Endothelial cell of umbilical vein (primary cell): Measurements from ENCODE around the gene SLC39A3. TPM values are rescaled to one million over a fixed set of nuclear protein-coding genes. Genes with fewer than 3 reads are reported as not detected.

ENCODE experiments used
- BruUV-seq: library from RNA; stranded (reverse); fragments of 400-500 nt; replicated peaks from 2 replicates; lab custom pipeline; 2021; lab: Mats Ljungman, UMichigan
- CTCF ChIA-PET: fragments of 300-600, 350-600 bp; sonication (Branson Sonifier 250); formaldehyde crosslinking; loops from one replicate; lab custom pipeline; 2021; ENCODE audit warnings: antibody characterized with exemption, inconsistent platforms; lab: Charles Lee
- POLR2A ChIA-PET: fragments of 300-600, 350-600 bp; sonication (Branson Sonifier 250); formaldehyde crosslinking; loops from one replicate; lab custom pipeline; 2021; ENCODE audit warnings: antibody characterized with exemption, inconsistent platforms; lab: Charles Lee
- DNase-seq: peaks from one replicate; pipeline ENCODE4 v3.0.0-alpha.2; 2011; ENCODE audit warnings: low read depth, low spot score
- FAIRE-seq: peaks from 2 replicates; lab custom pipeline; 2011; peaks lifted over from hg19 to GRCh38; lab: Jason Lieb, UNC
- H2AFZ ChIP-seq: 2 replicates; pipeline ENCODE4 v1.6.0; 2012; ENCODE audit warnings: low read depth, low read length, control low read depth, inconsistent platforms
- H3K27ac ChIP-seq: 2 replicates; pipeline ENCODE4 v1.5.1; 2011; ENCODE audit warnings: low read depth, mild to moderate bottlenecking, control low read depth, low read length, moderate library complexity; ENCODE audit not compliant: insufficient read depth
- H3K27me3 ChIP-seq, 2 experiments: 2 replicates each; pipeline versions ENCODE4 v1.6.0 to v1.6.1; 2011; ENCODE audit warnings: low read length in 2 of 2, mixed read lengths in 1 of 2; ENCODE audit not compliant: control insufficient read depth in 2 of 2, insufficient read depth in 2 of 2
- H3K36me3 ChIP-seq, 2 experiments: 2 replicates in 1 of 2; 3 replicates in 1 of 2; pipeline ENCODE4 v1.5.1; 2011; ENCODE audit warnings: low read length in 2 of 2, mild to moderate bottlenecking in 1 of 2, moderate library complexity in 1 of 2; ENCODE audit not compliant: control insufficient read depth in 2 of 2, insufficient read depth in 2 of 2; ENCODE audit errors: extremely low read depth in 1 of 2
- H3K4me1 ChIP-seq: 3 replicates; pipeline ENCODE4 v1.5.1; 2011; ENCODE audit warnings: mild to moderate bottlenecking, low read length; ENCODE audit not compliant: control insufficient read depth, insufficient read depth; ENCODE audit errors: extremely low read depth
- H3K4me2 ChIP-seq: 2 replicates; pipeline ENCODE4 v1.6.1; 2011; ENCODE audit warnings: low read length, control low read depth, mixed read lengths; ENCODE audit not compliant: insufficient read depth
- H3K4me3 ChIP-seq, 3 experiments: fragments of 200-600 bp in 1 of 3; sonication (generic), shearing (Covaris generic) in 1 of 3; replicated peaks in 1 of 3; 2 replicates each; pipeline ENCODE4 v1.5.1; 2011 to 2016; ENCODE audit warnings: control low read depth in 3 of 3, low read length in 3 of 3, mild to moderate bottlenecking in 2 of 3, inconsistent platforms in 1 of 3, low read depth in 1 of 3, moderate library complexity in 1 of 3; ENCODE audit not compliant: insufficient read depth in 1 of 3
- H3K79me2 ChIP-seq: 2 replicates; pipeline ENCODE4 v1.6.0; 2012; ENCODE audit warnings: low read length, inconsistent platforms; ENCODE audit not compliant: control insufficient read depth, insufficient read depth
- H3K9ac ChIP-seq: replicated peaks from 2 replicates; pipeline ENCODE3; 2011; ENCODE audit warnings: low read length, control low read depth; ENCODE audit not compliant: insufficient read depth; ENCODE audit errors: extremely low read depth
- H3K9me1 ChIP-seq: replicated peaks from 3 replicates; pipeline ENCODE4 v1.6.0; 2011; ENCODE audit warnings: mild to moderate bottlenecking, low read length; ENCODE audit not compliant: control insufficient read depth, insufficient read depth; ENCODE audit errors: extremely low read depth
- H3K9me3 ChIP-seq: replicated peaks from 2 replicates; pipeline ENCODE4 v1.5.1; 2012; ENCODE audit warnings: low read length, inconsistent platforms; ENCODE audit not compliant: control insufficient read depth, insufficient read depth
- H4K20me1 ChIP-seq: replicated peaks from 2 replicates; pipeline ENCODE3; 2011; ENCODE audit warnings: mild to moderate bottlenecking, low read length; ENCODE audit not compliant: control insufficient read depth, insufficient read depth; ENCODE audit errors: extremely low read depth
- EZH2 ChIP-seq: IDR thresholded peaks from 2 replicates; pipeline ENCODE4 v1.6.1; 2012; ENCODE audit warnings: borderline replicate concordance, low read depth, mild to moderate bottlenecking, moderate library complexity, low read length, inconsistent platforms; ENCODE audit not compliant: severe bottlenecking
- GATA2 ChIP-seq: IDR thresholded peaks from 2 replicates; pipeline ENCODE4 v1.7.0; 2011; ENCODE audit warnings: low read depth, mild to moderate bottlenecking, moderate library complexity, mixed read lengths, low read length; ENCODE audit not compliant: insufficient read length, insufficient read depth
- JUN ChIP-seq: IDR thresholded peaks from 2 replicates; pipeline ENCODE4 v1.6.1; 2011; ENCODE audit warnings: borderline replicate concordance, low read depth; ENCODE audit not compliant: insufficient read length, insufficient read depth
- POLR2A ChIP-seq: IDR thresholded peaks from 2 replicates; pipeline ENCODE4 v1.6.1; 2012; ENCODE audit warnings: low read depth, mild to moderate bottlenecking, control low read depth, low read length
- POLR2AphosphoS5 ChIP-seq: IDR thresholded peaks from 2 replicates; pipeline ENCODE4 v1.6.1; 2012; ENCODE audit warnings: low read depth, mild to moderate bottlenecking, control low read depth, low read length, moderate library complexity; ENCODE audit not compliant: insufficient read depth
- dilution Hi-C: fragments of 300-500 bp; cut with MboI; formaldehyde crosslinking; loops from one replicate; pipeline ENCODE4 v1.15.0; 2019; ENCODE audit warnings: low sequenced_read_pairs; ENCODE audit not compliant: extremely low pct_ligation_motif_present
- intact Hi-C: fragments of 100-400 bp; cut with micrococcal nuclease; formaldehyde crosslinking; loops from one replicate; pipeline ENCODE4 v1.10.0; 2022
- polyA plus RNA-seq, 4 experiments: library from polyadenylated mRNA; depleted of rRNA in 3 of 4; stranded (reverse) in 3 of 4; unstranded in 1 of 4; fragments of >200 nt; gene quantifications; 2 replicates each; pipeline versions ENCODE4 v1.2.1 to v1.2.3, GENCODE V29; 2011 to 2012; ENCODE audit warnings: missing spikeins in 1 of 4
- total RNA-seq: library from RNA; stranded (reverse); gene quantifications from 2 replicates; pipeline ENCODE4 v1.2.3, GENCODE V29; 2021
- TF ChIP-seq, protein P1 (sequence below): IDR thresholded peaks from 2 replicates; pipeline ENCODE4 v1.6.1; 2011; ENCODE audit not compliant: insufficient read depth, insufficient read length

SLC39A3 gene
- total and polyA plus RNA-seq, 2 donors (not counting 3 experiments of a cell fraction or from before 2014, with no cell fraction given): 28.0 to 43.1 TPM

DNA sequence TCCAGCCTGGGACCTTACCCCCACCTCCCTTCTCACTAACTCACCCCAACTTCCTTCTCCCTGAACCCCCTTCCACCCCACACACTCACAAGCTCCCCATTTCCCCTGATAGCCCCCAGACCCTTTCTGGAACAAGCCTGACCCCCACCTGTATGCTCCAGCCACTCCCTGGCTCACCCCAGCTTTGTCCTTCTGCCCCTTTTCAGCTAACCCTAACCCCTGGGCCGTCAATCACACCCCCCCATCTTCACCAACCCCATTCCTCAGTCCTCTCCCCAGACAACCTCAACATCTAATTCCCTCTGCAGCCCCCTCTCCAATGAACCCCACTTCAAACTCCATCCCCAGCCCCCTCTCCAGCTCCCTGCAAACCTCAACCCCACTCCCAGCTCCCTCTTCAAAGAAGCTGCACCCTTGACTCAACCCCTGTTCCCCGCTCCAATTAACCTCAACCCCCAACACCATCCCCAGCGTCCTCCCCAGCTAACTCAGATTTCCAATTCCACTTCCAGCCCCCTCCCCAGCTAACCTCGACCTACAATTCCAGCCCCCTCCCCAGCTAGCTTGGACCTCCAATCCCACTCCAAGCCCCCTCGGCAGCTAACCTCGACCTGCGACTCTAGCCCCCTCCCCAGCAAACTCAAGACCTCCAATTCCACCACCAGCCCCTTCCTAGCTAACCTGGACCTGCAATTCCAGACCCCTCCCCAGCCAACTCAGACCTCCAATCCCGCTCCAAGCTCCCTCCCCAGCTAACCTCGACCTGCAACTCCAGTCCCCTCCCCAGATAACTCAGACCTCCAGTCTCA, 38.3 kb downstream of the SLC39A3 start:
- no peak overlapping the region for H3K27ac ChIP-seq
- no peaks in the 10 kb centered on the region for H3K36me3 ChIP-seq
- H3K9ac ChIP-seq: no peak overlapping the region
- no peak overlapping the region for H2AFZ ChIP-seq
- H3K9me1 ChIP-seq: no peaks in the 10 kb centered on the region
- no peaks in the 10 kb centered on the region for H3K4me1 ChIP-seq
- peaks cover 20 to 25% of the 10 kb centered on the region in 2 experiments for H3K27me3 ChIP-seq
- POLR2A ChIA-PET: no interaction called here
- no peaks in the 10 kb centered on the region for H3K79me2 ChIP-seq
- CTCF ChIA-PET: interaction anchor here (1.2 to 2.0 kb wide), 3 partner anchors 38 to 53 kb away, joined by 4 to 7 read pairs (median 5); no protein-coding TSS in a partner anchor
- no peak overlapping the region for H3K4me3 ChIP-seq
- no peak overlapping the region for H3K4me2 ChIP-seq
- FAIRE-seq (no peak), DNase-seq (no peak)
- TF ChIP-seq JUN (no peak), EZH2 (peak; percentile 63), POLR2A (no peak), GATA2 (no peak), POLR2AphosphoS5 (no peak)
- TF ChIP-seq, protein P1, sequence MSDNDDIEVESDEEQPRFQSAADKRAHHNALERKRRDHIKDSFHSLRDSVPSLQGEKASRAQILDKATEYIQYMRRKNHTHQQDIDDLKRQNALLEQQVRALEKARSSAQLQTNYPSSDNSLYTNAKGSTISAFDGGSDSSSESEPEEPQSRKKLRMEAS: no peak
- H3K9me3 ChIP-seq: no peaks in the 10 kb centered on the region
- H4K20me1 ChIP-seq: no peaks in the 10 kb centered on the region
- dilution Hi-C loops: no loop called here
- intact Hi-C loops: no loop called here
- BruUV-seq: no TSS peak
